Lung (tissue), 12 donors: ENCODE results near the gene MYO5A. TPM values are rescaled to one million over a fixed set of nuclear protein-coding genes. Genes with fewer than 3 reads are reported as not detected.
"Not testable (repeated sequence)": the region's sequence is repeated elsewhere in the genome, so short reads cannot be mapped to it uniquely, and the experiment has no call there.

Experiments used
- ATAC-seq: fragments of 200-7000 bp; cut with Tn5 transposase; one replicate; pipeline ENCODE4 v1.9.1; 2020; ENCODE audit warnings: moderate number of reproducible peaks; ENCODE audit not compliant: insufficient read depth, low FRiP score
- DNase-seq, 3 donors: peaks; one replicate each; pipeline ENCODE4 v3.0.0-alpha.2; 2013 to 2017
- H3K27ac ChIP-seq, 2 donors: one replicate each; pipeline ENCODE4 v1.5.1; 2013; ENCODE audit warnings: mild to moderate bottlenecking in 2 of 2, moderate library complexity in 2 of 2, control low read depth in 1 of 2, inconsistent platforms in 1 of 2, low read depth in 1 of 2, low read length in 1 of 2
- H3K27me3 ChIP-seq, 3 donors: one replicate each; pipeline ENCODE4 v1.5.1; 2013; ENCODE audit warnings: low read length in 2 of 3; ENCODE audit not compliant: control insufficient read depth in 3 of 3, insufficient read depth in 3 of 3
- H3K36me3 ChIP-seq, 4 donors: one replicate each; pipeline ENCODE4 v1.5.1; 2013; ENCODE audit warnings: low read length in 4 of 4, mild to moderate bottlenecking in 1 of 4, moderate library complexity in 1 of 4; ENCODE audit not compliant: control insufficient read depth in 4 of 4, insufficient read depth in 4 of 4
- H3K4me1 ChIP-seq, 5 donors: one replicate each; pipeline ENCODE4 v1.5.1; 2013; ENCODE audit warnings: low read length in 5 of 5, mild to moderate bottlenecking in 2 of 5, moderate library complexity in 1 of 5; ENCODE audit not compliant: control insufficient read depth in 5 of 5, insufficient read depth in 5 of 5
- H3K4me3 ChIP-seq: one replicate; pipeline ENCODE4 v1.5.1; 2013; ENCODE audit warnings: mild to moderate bottlenecking, control low read depth, moderate library complexity
- H3K9ac ChIP-seq, 2 donors: one replicate each; pipeline ENCODE4 v1.5.1; 2013; ENCODE audit warnings: low read length in 2 of 2, control low read depth in 1 of 2; ENCODE audit not compliant: insufficient read depth in 1 of 2
- H3K9me3 ChIP-seq, 4 donors: one replicate each; pipeline ENCODE4 v1.5.1; 2013; ENCODE audit warnings: low read length in 3 of 4, mild to moderate bottlenecking in 1 of 4, moderate library complexity in 1 of 4; ENCODE audit not compliant: control insufficient read depth in 4 of 4, insufficient read depth in 3 of 4
- CTCF ChIP-seq: IDR thresholded peaks from 2 replicates; pipeline ENCODE4 v1.5.1; 2012; ENCODE audit warnings: mild to moderate bottlenecking; ENCODE audit errors: control extremely low read depth, extremely low read depth
- WGBS, 2 donors: extraction: QIAGEN DNeasy Blood & Tissue Kit; methylation state at CpG; one replicate each; pipeline ENCODE4 v1.1.7; 2013; 5-methylcytosine and 5-hydroxymethylcytosine counted together
- polyA plus RNA-seq, 2 donors: library from polyadenylated mRNA; stranded (reverse); fragments of 200-250 nt; gene quantifications; one replicate each; pipeline ENCODE4 v1.2.1, GENCODE V29; 2013
- total RNA-seq, 2 donors: library from RNA; depleted of rRNA in 1 of 2; stranded (reverse); fragments of >200 nt in 1 of 2; gene quantifications; one replicate each; pipeline ENCODE4 v1.2.1, GENCODE V29; 2014 to 2021
- donor health status: control.
- donor health status: control.
- donor health status: Bipolar disorder and iron deficiency.
- donor health status: healthy.
- donor health status: DM: yes; HTN: yes; CAD: no.

The MYO5A gene
- total and polyA plus RNA-seq, 4 donors: 4.5 to 30.5 (median 13.3) TPM

DNA sequence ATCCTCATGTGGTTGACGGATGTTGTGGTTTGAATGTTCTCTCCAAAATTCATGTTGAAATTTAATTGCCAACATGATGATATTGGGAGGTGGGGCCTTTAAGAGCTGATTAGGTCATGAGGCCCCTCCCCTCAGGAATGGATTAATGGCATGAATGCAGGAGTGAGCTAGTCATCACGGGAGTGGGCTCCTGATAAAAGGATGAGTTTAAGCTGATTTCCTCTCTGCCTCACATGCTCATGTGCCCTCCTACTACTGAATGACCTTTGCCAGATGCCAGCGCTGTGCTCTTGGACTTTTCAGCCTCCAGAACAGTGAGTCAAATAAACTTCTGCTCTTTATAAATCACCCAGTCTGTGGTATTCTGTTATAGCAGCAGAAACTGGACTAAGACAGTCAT, 111.2 kb downstream of the MYO5A start:
- DNase-seq (no peak), ATAC-seq (no peak)
- no peak overlapping the region for H3K4me3 ChIP-seq
- H3K9me3 ChIP-seq: peaks cover 0 to 2% (median 0%) of the 10 kb centered on the region in 4 donors
- H3K4me1 ChIP-seq: peaks cover 0 to 4% (median 0%) of the 10 kb centered on the region in 5 donors
- H3K27me3 ChIP-seq: no peaks in the 10 kb centered on the region
- no peak overlapping the region for H3K27ac ChIP-seq
- WGBS, 2 donors: 77 to 78% methylated on average over 3 of the region's 3 CpGs
- H3K9ac ChIP-seq: no peak overlapping the region
- no peaks in the 10 kb centered on the region for H3K36me3 ChIP-seq
- no peak for TF ChIP-seq CTCF

DNA sequence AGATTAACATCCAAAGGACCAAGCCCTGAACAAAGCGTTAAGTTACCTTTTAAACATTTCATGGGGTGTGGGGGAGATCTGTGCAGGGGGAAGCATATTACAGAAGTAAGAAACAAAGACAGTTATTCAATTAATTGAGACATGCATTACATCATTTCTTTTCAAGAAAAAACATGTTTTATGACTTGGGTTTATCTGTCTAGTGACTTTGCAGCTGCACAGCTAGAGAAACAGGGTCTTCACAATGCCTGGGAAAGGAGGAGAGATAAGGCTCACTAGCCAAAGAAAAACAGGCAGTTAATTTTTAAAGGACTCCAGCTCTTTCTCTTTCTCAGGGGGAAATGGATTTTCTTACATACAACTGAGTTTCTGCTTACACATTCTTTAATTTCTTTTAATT, 112.1 kb downstream of the MYO5A start:
- DNase-seq, H3K27ac ChIP-seq, H3K4me1 ChIP-seq, H3K4me3 ChIP-seq, H3K9ac ChIP-seq, H3K36me3 ChIP-seq, H3K27me3 ChIP-seq, ATAC-seq, H3K9me3 ChIP-seq: not testable (repeated sequence)
- 81 to 98% methylated on average over 1 of the region's 1 CpG for WGBS, 2 donors

GRCh38 chr15:52415628-52416027, 113.1 kb downstream of the MYO5A start:
- no peak overlapping the region for H3K4me3 ChIP-seq
- H3K4me1 ChIP-seq: peaks cover 0 to 4% (median 0%) of the 10 kb centered on the region in 5 donors
- H3K9ac ChIP-seq: no peak overlapping the region
- DNase-seq (no peak), ATAC-seq (no peak)
- no peaks in the 10 kb centered on the region for H3K36me3 ChIP-seq
- no peak overlapping the region for H3K27ac ChIP-seq
- no peak for TF ChIP-seq CTCF
- no peaks in the 10 kb centered on the region for H3K27me3 ChIP-seq
- WGBS, 2 donors: 94% methylated on average over 2 of the region's 2 CpGs
- H3K9me3 ChIP-seq: peaks cover 0 to 2% (median 0%) of the 10 kb centered on the region in 4 donors

GRCh38 chr15:52414936-52415335, 113.7 kb downstream of the MYO5A start:
- Histone ChIP-seq H3K36me3 (peaks cover 0 to under 1% (median 0%) of the 10 kb centered on the region in 4 donors), H3K9me3 (peaks cover 0 to 2% (median 0%) of the 10 kb centered on the region in 4 donors), H3K4me3 (no peak overlapping the region), H3K4me1 (peaks cover 0 to 4% (median 0%) of the 10 kb centered on the region in 5 donors), H3K27ac (no peak overlapping the region), H3K27me3 (no peaks in the 10 kb centered on the region), H3K9ac (no peak overlapping the region)
- WGBS, 2 donors: 80 to 88% methylated on average over 6 of the region's 6 CpGs
- no peak for ATAC-seq
- TF ChIP-seq CTCF: no peak
- no peak for DNase-seq
